ENCODE results near the gene ATP13A4.

ATP13A4 gene

GRCh38 chr3:193499136-193499770 lies 55.4 kb downstream of the ATP13A4 start:
- H3K9me3 ChIP-seq (ENCODE audit: control extremely low read depth in 1 of 5, control insufficient read depth in 4 of 5, insufficient read depth in 2 of 5, low read depth in 1 of 5, low read length in 4 of 5) = peaks cover 0 to 1% (median 0%) of the 10 kb centered on the region in 5 experiments
- H3K27me3 ChIP-seq (replicated peaks in 2 of 5; ENCODE audit: control insufficient read depth in 4 of 5, insufficient read depth in 5 of 5, low read length in 4 of 5) = peaks cover 0 to 3% (median 2%) of the 10 kb centered on the region in 5 experiments
- POLR2A ChIA-PET = no interaction called here
- H3K36me3 ChIP-seq (ENCODE audit: control insufficient read depth in 4 of 4, insufficient read depth in 4 of 4, low read length in 3 of 4) = no peaks in the 10 kb centered on the region
- WGBS (ENCODE audit: insufficient coverage) = 100% methylated on average over 2 of the region's 3 CpGs
- no peak overlapping the region for H3K4me3 ChIP-seq (ENCODE audit: control insufficient read depth in 1 of 7, extremely low read depth in 1 of 7, insufficient read depth in 4 of 7, low read depth in 2 of 7, low read length in 6 of 7)
- no peak for DNase-seq
- no peak overlapping the region for H3K27ac ChIP-seq (ENCODE audit: insufficient read depth in 1 of 2, low read depth in 1 of 2, low read length in 2 of 2, poor library complexity in 1 of 2, severe bottlenecking in 2 of 2)
- no peaks in the 10 kb centered on the region for H3K4me1 ChIP-seq (ENCODE audit: control extremely low read depth in 1 of 4, control insufficient read depth in 4 of 4, insufficient read depth in 4 of 4, low read length in 3 of 4)
- CTCF ChIA-PET = interaction anchor here (1.2 kb wide), 1 partner anchor 39 kb away, joined by 3 read pairs; no protein-coding TSS in a partner anchor

- no peaks in the 10 kb centered on the region for H3K4me1 ChIP-seq (ENCODE audit: control extremely low read depth in 1 of 4, control insufficient read depth in 4 of 4, insufficient read depth in 4 of 4, low read length in 3 of 4)
- H3K9me3 ChIP-seq (ENCODE audit: control extremely low read depth in 1 of 5, control insufficient read depth in 4 of 5, insufficient read depth in 2 of 5, low read depth in 1 of 5, low read length in 4 of 5) = peaks cover 0 to 1% (median 0%) of the 10 kb centered on the region in 5 experiments
- H3K27me3 ChIP-seq (replicated peaks in 2 of 5; ENCODE audit: control insufficient read depth in 4 of 5, insufficient read depth in 5 of 5, low read length in 4 of 5) = peaks cover 0 to 3% (median 2%) of the 10 kb centered on the region in 5 experiments
- H3K36me3 ChIP-seq (ENCODE audit: control insufficient read depth in 4 of 4, insufficient read depth in 4 of 4, low read length in 3 of 4) = no peaks in the 10 kb centered on the region
- ChIA-PET CTCF (interaction anchor here (1.2 kb wide), 1 partner anchor 38 kb away, joined by 3 read pairs; no protein-coding TSS in a partner anchor), POLR2A (no interaction called here)
- no peak overlapping the region for H3K4me3 ChIP-seq (ENCODE audit: control insufficient read depth in 1 of 7, extremely low read depth in 1 of 7, insufficient read depth in 4 of 7, low read depth in 2 of 7, low read length in 6 of 7)
- peak in 2 of 3 donors; percentile 35 to 41 for DNase-seq
- no peak overlapping the region for H3K27ac ChIP-seq (ENCODE audit: insufficient read depth in 1 of 2, low read depth in 1 of 2, low read length in 2 of 2, poor library complexity in 1 of 2, severe bottlenecking in 2 of 2)
- 56% methylated on average over 3 of the region's 3 CpGs for WGBS (ENCODE audit: insufficient coverage)
These were observed 56.5 kb downstream of the ATP13A4 start for GRCh38 chr3:193498215-193498614.

GRCh38 chr3:193496658-193497057 lies 58.0 kb downstream of the ATP13A4 start:
- Histone ChIP-seq H3K36me3 (ENCODE audit: control insufficient read depth in 4 of 4, insufficient read depth in 4 of 4, low read length in 3 of 4) (no peaks in the 10 kb centered on the region), H3K4me1 (ENCODE audit: control extremely low read depth in 1 of 4, control insufficient read depth in 4 of 4, insufficient read depth in 4 of 4, low read length in 3 of 4) (no peaks in the 10 kb centered on the region), H3K9me3 (ENCODE audit: control extremely low read depth in 1 of 5, control insufficient read depth in 4 of 5, insufficient read depth in 2 of 5, low read depth in 1 of 5, low read length in 4 of 5) (peaks cover 0 to 1% (median 0%) of the 10 kb centered on the region in 5 experiments), H3K27ac (ENCODE audit: insufficient read depth in 1 of 2, low read depth in 1 of 2, low read length in 2 of 2, poor library complexity in 1 of 2, severe bottlenecking in 2 of 2) (no peak overlapping the region), H3K4me3 (ENCODE audit: control insufficient read depth in 1 of 7, extremely low read depth in 1 of 7, insufficient read depth in 4 of 7, low read depth in 2 of 7, low read length in 6 of 7) (no peak overlapping the region), H3K27me3 (replicated peaks in 2 of 5; ENCODE audit: control insufficient read depth in 4 of 5, insufficient read depth in 5 of 5, low read length in 4 of 5) (peaks cover 0 to 3% (median 0%) of the 10 kb centered on the region in 5 experiments)
- DNase-seq = no peak
- no CpG with 5 or more reads among the region's 6 CpGs for whole genome bisulfite sequencing (ENCODE audit: insufficient coverage)
- CTCF ChIA-PET = no interaction called here
- POLR2A ChIA-PET = no interaction called here

- ChIA-PET POLR2A (no interaction called here), CTCF (no interaction called here)
These were observed 63.7 kb downstream of the ATP13A4 start for GRCh38 chr3:193491026-193491425.

GRCh38 chr3:193490580-193490979 lies 64.1 kb downstream of the ATP13A4 start:
- no peaks in the 10 kb centered on the region for H3K36me3 ChIP-seq (ENCODE audit: control insufficient read depth in 4 of 4, insufficient read depth in 4 of 4, low read length in 3 of 4)
- no peaks in the 10 kb centered on the region for H3K4me1 ChIP-seq (ENCODE audit: control extremely low read depth in 1 of 4, control insufficient read depth in 4 of 4, insufficient read depth in 4 of 4, low read length in 3 of 4)
- 91% methylated on average over 4 of the region's 4 CpGs for WGBS (ENCODE audit: insufficient coverage)
- peaks cover 0 to 3% (median 0%) of the 10 kb centered on the region in 5 experiments for H3K9me3 ChIP-seq (ENCODE audit: control extremely low read depth in 1 of 5, control insufficient read depth in 4 of 5, insufficient read depth in 2 of 5, low read depth in 1 of 5, low read length in 4 of 5)
- H3K27ac ChIP-seq (ENCODE audit: insufficient read depth in 1 of 2, low read depth in 1 of 2, low read length in 2 of 2, poor library complexity in 1 of 2, severe bottlenecking in 2 of 2) = no peak overlapping the region
- ChIA-PET CTCF (interaction anchor here (0.6 kb wide), 1 partner anchor 11 kb away, joined by 3 read pairs; no protein-coding TSS in a partner anchor), POLR2A (no interaction called here)
- no peak overlapping the region for H3K4me3 ChIP-seq (ENCODE audit: control insufficient read depth in 1 of 7, extremely low read depth in 1 of 7, insufficient read depth in 4 of 7, low read depth in 2 of 7, low read length in 6 of 7)
- H3K27me3 ChIP-seq (replicated peaks in 2 of 5; ENCODE audit: control insufficient read depth in 4 of 5, insufficient read depth in 5 of 5, low read length in 4 of 5) = no peaks in the 10 kb centered on the region
- no peak for DNase-seq

More at GRCh38 chr3:193491026-193491425, 63.7 kb downstream of the ATP13A4 start:
- Histone ChIP-seq H3K27ac (ENCODE audit: insufficient read depth in 1 of 2, low read depth in 1 of 2, low read length in 2 of 2, poor library complexity in 1 of 2, severe bottlenecking in 2 of 2) (no peak overlapping the region), H3K4me3 (ENCODE audit: control insufficient read depth in 1 of 7, extremely low read depth in 1 of 7, insufficient read depth in 4 of 7, low read depth in 2 of 7, low read length in 6 of 7) (no peak overlapping the region), H3K27me3 (replicated peaks in 2 of 5; ENCODE audit: control insufficient read depth in 4 of 5, insufficient read depth in 5 of 5, low read length in 4 of 5) (no peaks in the 10 kb centered on the region), H3K4me1 (ENCODE audit: control extremely low read depth in 1 of 4, control insufficient read depth in 4 of 4, insufficient read depth in 4 of 4, low read length in 3 of 4) (no peaks in the 10 kb centered on the region), H3K9me3 (ENCODE audit: control extremely low read depth in 1 of 5, control insufficient read depth in 4 of 5, insufficient read depth in 2 of 5, low read depth in 1 of 5, low read length in 4 of 5) (peaks cover 0 to 3% (median 0%) of the 10 kb centered on the region in 5 experiments), H3K36me3 (ENCODE audit: control insufficient read depth in 4 of 4, insufficient read depth in 4 of 4, low read length in 3 of 4) (no peaks in the 10 kb centered on the region)
- DNase-seq = no peak
- no CpG with 5 or more reads among the region's 1 CpG for WGBS (ENCODE audit: insufficient coverage)

GRCh38 chr3:193489949-193490348 lies 64.7 kb downstream of the ATP13A4 start:
- ChIA-PET CTCF (interaction anchor here (0.6 kb wide), 1 partner anchor 12 kb away, joined by 3 read pairs; no protein-coding TSS in a partner anchor), POLR2A (no interaction called here)
- Histone ChIP-seq H3K4me3 (ENCODE audit: control insufficient read depth in 1 of 7, extremely low read depth in 1 of 7, insufficient read depth in 4 of 7, low read depth in 2 of 7, low read length in 6 of 7) (no peak overlapping the region), H3K27me3 (replicated peaks in 2 of 5; ENCODE audit: control insufficient read depth in 4 of 5, insufficient read depth in 5 of 5, low read length in 4 of 5) (peaks cover 0 to 2% (median 0%) of the 10 kb centered on the region in 5 experiments), H3K27ac (ENCODE audit: insufficient read depth in 1 of 2, low read depth in 1 of 2, low read length in 2 of 2, poor library complexity in 1 of 2, severe bottlenecking in 2 of 2) (no peak overlapping the region), H3K4me1 (ENCODE audit: control extremely low read depth in 1 of 4, control insufficient read depth in 4 of 4, insufficient read depth in 4 of 4, low read length in 3 of 4) (no peaks in the 10 kb centered on the region), H3K9me3 (ENCODE audit: control extremely low read depth in 1 of 5, control insufficient read depth in 4 of 5, insufficient read depth in 2 of 5, low read depth in 1 of 5, low read length in 4 of 5) (peaks cover 0 to 3% (median 0%) of the 10 kb centered on the region in 5 experiments), H3K36me3 (ENCODE audit: control insufficient read depth in 4 of 4, insufficient read depth in 4 of 4, low read length in 3 of 4) (no peaks in the 10 kb centered on the region)
- 93% methylated on average over 5 of the region's 6 CpGs for WGBS (ENCODE audit: insufficient coverage)
- DNase-seq = no peak

- WGBS (ENCODE audit: insufficient coverage) = 100% methylated on average over 3 of the region's 5 CpGs
These were observed 66.0 kb downstream of the ATP13A4 start for GRCh38 chr3:193488741-193489140.

More at GRCh38 chr3:193488741-193489140, 66.0 kb downstream of the ATP13A4 start:
- no peak for DNase-seq
- Histone ChIP-seq H3K4me3 (ENCODE audit: control insufficient read depth in 1 of 7, extremely low read depth in 1 of 7, insufficient read depth in 4 of 7, low read depth in 2 of 7, low read length in 6 of 7) (no peak overlapping the region), H3K4me1 (ENCODE audit: control extremely low read depth in 1 of 4, control insufficient read depth in 4 of 4, insufficient read depth in 4 of 4, low read length in 3 of 4) (no peaks in the 10 kb centered on the region), H3K27me3 (replicated peaks in 2 of 5; ENCODE audit: control insufficient read depth in 4 of 5, insufficient read depth in 5 of 5, low read length in 4 of 5) (peaks cover 0 to 2% (median 0%) of the 10 kb centered on the region in 5 experiments), H3K36me3 (ENCODE audit: control insufficient read depth in 4 of 4, insufficient read depth in 4 of 4, low read length in 3 of 4) (no peaks in the 10 kb centered on the region), H3K9me3 (ENCODE audit: control extremely low read depth in 1 of 5, control insufficient read depth in 4 of 5, insufficient read depth in 2 of 5, low read depth in 1 of 5, low read length in 4 of 5) (peaks cover 0 to 2% (median 0%) of the 10 kb centered on the region in 5 experiments), H3K27ac (ENCODE audit: insufficient read depth in 1 of 2, low read depth in 1 of 2, low read length in 2 of 2, poor library complexity in 1 of 2, severe bottlenecking in 2 of 2) (no peak overlapping the region)
- ChIA-PET POLR2A (no interaction called here), CTCF (no interaction called here)

All from common myeloid progenitor, CD34-positive (primary cell).